Stimulated activated CD4-positive, alpha-beta T cell treated with anti-CD3 and anti-CD28 coated beads, Interleukin-1b, Interleukin-23, amount 100 ng/mL, for 4 hours (primary cell): ENCODE results near the gene ARNT2.

Experiments used
- DNase-seq, 2 donors: peaks; one replicate each; pipeline ENCODE4 v3.0.0-alpha.2; 2020; ENCODE audit warnings: low read depth in 2 of 2

The ARNT2 gene

DNA sequence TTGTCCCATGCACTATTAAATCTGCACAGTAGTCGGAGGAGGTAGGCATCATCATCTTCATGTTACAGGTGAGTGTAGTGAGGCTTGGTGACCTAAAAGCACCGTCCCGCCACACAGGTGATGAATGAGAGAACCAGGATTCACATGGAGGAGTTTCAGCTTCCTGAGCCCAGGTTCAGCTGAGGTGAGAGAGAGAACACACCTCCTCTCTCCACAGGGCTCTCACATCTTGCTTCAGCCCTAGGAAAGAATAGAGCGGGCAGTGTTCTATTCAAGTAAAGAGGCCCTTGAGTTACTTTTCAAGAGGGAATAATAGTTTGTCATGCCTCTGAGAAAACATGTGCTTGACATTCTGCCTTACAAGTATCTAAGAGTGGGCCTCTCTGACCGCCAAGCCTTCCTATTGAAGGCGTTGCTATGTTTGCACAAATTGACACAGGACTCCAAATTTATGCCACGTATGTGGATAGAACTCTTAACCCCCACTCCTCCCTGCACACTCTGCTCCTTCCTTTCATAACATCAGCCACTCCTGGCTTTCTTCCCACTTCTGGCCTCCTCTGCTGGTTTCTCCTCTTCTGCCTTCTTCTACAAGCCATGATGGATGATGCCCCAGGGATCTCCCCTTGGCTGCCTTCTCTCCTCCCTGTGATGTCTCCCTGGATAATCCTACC, 152.6 kb downstream of the ARNT2 start:
- DNase-seq: no peak

DNA sequence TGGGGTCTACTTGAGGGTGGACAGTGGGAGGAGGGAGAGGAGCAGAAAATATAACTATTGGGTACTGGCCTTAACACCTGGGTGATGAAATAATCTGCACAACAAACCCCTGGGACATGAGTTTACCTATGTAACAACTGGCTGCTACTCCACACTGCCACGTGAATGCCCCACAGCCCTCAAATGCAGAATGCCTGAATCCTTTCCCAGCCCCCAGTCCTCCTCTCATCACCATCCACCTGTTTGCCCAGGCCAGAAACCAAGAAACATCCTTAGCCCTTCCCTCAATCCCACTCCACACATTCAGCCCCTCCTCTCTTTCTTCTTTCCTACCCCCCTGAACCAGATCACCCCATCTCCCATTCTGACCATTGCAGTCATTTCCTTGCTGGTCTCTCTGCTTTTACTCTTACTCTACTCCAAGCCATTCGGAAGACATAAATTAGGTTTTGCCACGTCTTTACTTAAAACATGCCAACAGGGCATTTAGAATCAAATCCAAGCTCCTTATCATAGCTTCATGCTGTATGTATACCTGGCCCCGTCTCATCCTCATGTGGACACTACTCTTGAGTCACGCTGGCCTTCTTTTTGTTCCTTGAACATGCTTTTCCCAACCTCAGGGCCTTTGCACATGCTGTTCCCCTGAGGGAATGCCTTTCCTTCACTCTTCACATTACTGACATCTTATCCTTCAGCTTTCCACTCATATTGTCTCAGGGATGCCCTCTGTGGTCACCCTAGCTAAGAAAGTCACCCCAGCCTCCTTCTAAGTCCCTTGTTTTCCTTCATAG, 153.5 kb downstream of the ARNT2 start:
- DNase-seq: no peak

DNA sequence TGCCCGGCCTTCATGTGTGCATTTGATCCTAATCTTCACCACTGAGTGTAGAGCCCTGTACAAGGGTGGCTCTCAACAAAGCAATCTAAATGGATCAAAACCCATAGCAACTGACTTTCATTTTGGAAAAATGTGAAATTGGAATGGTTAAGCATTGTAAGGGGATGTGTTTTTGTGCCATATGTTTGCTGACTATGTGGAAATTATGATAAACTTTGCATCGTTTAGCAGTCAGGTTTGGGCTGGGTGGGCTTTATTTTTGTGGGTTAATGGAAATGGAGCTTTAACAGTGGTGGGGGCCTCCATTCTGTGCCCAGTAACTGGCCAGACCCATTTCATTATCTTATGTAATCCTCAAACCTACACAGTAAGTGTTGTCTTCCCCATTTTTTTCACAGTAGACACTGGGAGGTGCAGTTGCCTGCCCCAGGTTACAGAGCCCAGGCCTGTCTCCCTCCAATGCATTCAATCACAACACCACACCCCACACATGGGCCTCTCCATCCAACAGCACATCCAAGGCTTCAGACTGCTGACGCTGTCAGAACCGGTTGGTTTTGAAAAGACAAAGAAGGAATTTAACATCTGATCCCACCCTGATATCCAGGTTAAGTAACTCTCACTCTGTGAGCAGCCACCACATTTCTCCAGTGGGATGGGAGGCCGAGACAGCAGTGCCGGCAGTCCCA, 154.6 kb downstream of the ARNT2 start:
- no peak for DNase-seq

DNA sequence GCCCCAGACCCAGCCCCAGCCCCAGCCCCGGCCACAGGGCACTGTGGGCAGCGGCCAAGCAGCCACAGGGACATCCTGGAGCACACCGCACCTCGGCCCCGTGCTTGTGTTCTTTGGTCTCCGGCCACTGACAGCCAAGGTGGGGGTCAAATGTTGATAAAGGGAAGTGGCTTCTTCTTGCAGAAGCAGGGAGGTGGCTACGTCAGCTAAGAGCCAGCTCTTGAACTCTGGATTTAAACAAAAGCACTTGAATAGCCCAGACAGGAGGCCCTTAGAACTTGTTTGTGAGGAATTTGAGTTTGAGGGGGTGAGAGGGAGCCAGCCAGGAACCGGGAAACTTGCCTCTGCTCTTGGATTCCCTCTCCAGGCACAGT, 155.1 kb downstream of the ARNT2 start:
- DNase-seq: no peak

DNA sequence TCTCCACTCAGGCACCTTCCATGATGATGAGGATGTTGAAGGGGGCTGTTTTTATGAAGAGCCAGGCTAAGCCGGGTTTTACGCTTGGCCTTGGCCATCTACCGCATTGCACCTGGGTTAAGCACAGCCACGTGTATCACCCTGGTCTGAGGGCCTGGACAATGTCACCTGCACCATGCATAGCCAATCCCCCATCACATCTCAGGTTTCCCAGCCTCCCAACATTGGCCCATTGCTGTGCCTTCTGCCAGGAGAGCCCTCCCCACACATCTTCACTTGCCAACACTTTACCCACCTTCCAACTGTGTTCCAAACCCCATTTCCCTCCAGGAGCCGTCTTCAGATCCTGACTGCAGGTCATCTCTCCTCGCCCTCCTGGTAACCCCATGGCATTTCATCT, 155.6 kb downstream of the ARNT2 start:
- no peak for DNase-seq

DNA sequence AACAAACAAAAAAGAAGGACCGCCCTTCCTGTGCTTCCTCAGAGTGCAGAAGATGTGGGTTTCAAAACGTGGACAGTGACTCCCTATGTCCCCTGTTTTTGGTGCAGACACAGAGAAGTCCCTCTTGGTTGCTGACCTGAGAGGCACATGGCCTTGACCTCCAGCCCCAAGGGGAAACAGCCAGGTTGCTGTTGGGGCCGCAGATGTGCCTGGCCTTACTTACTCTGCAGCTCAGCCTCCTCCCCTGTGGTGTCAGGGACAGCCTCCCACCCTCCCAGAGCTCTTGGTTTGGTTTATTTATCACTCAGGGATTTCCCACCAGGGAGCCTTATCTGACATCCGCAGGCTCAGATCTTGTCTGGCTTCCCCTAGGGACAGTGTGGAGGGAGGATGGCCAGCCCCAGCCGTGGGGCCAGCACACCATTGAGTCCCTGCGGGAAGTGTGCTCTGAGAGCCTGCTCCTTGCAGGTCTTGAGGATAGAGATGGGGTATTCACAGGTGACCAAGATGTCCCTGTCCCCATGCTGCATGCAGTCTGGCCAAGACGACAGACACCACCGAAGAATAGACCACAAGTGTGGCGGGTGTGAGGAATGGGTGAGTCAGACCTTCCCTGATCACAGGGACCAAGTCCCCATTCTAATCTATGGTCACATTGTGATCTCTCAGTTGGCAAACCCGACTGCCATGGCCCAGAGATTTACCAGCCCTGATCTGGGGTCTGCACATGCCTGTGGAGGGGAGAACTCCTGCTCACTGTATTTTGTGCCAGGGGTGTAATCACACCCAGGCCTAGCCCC, 156.6 kb downstream of the ARNT2 start:
- DNase-seq: no peak

DNA sequence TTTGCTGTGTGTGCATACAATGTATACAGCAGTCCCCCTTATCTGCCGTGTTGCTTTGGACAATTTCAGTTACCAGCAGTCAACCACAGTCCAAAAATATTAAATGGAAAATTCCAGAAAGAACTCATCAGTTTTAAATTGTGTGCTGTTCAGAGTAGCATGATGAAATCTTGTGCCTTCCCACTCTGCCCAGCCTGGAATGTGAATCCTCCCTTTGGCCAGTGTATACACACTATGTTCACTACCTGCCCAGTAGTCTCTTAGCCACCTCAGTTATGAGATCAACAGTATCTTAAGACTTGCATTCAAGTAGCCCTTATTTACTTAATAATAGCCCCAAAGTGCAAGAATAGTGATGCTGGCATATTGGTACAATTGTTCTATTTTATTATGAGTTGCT, 157.3 kb downstream of the ARNT2 start:
- no peak for DNase-seq

DNA sequence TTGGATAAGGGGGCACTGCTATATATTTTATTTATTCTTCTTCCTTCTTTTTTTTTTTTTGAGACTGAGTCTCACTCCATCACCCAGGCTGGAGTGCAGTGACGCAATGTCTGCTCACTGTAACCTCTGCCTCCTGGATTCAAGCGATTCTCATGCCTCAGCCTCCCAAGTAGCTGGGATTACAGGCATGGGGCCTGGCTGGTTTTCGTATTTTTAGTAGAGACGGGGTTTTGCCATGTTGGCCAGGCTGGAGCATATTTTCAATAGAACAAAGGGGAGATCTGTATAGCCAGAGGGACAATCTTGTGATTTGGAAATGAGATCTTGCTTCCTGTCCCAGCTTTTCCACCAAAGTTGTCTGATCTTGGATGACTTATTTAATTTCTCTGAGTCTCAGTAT, 157.9 kb downstream of the ARNT2 start:
- DNase-seq: no peak

DNA sequence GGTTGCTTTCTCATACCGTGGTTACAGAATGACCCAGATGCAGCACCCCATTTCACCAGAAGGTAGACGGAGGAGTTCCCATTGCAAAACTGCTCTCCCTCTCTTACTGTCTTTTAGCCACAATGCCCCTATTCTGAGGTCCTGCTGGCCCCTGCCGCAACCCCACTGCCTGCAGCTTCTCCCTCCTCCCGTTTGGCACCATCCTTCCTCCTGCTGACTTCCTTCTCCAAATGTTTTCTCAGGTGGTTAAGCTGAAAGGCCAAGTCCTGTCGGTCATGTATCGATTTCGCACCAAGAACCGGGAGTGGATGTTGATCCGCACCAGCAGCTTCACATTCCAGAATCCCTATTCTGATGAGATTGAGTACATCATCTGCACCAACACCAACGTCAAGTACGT, 158.7 kb downstream of the ARNT2 start:
- DNase-seq: no peak

DNA sequence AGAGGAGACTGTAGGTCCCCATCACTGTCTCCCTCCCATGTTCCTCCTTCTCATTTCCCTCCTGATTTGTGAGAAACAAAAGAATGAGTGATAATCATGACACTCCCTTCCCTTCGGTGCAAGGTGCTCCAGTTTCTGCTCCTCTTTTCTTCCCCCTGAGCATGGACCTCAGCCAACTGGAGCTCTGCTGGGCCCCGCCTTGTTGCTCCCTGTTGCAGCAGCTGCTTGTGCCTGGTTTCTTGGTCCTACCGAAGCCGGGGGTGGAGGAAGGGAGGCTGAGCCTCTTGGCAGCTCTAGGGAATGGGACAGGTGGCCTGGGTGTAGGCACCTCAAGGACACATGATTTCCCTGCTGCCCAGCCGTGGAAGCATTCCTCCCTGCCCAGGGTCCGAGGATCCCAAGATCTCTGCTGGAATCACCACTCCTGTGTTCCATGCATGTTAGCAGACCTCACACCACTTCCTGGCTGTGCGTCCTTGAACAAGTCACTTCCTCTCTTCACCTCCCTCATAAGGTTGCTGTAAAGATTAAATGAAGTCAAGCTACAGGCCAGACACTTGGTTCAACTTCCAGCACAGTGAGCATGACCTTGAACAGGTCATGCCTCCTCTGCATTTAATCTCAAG, 159.3 kb downstream of the ARNT2 start:
- no peak for DNase-seq

DNA sequence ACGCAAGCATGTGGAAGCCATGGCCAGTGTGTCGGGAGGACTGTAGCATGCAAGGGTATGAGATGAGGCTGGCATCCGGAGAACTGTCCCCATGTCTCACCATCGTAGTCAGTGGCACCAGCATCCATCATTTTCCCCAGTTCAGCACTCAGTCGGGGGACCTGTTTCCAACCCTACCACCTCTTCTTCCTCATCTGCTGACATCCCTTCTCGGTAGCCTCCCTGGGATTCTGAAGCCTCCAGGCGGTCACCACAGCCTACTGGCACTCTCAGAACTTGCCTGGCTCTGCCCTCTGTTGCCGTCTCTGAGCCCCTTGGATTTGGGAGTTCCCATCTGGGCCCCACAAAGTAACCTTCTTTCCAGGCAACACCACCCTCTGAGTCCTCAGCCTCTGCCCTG, 159.9 kb downstream of the ARNT2 start:
- DNase-seq: no peak

DNA sequence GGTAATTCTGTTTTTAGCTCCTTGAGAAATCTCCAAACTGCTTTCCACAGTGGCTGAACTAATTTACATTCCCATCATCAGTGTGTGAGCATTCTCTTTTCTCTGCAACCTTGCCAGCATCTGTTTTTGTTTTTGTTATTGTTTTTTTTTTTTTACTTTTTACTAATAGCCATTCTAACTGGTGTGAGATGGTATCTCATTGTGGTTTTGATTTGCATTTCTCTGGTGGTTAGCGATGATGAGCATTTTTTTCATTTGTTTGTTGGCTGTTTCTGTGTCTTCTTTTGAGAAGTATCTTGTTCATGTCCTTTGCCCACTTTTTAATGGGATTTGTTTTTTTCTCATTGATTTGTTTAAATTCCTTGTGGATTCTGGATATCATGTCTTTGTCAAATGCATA, 161.2 kb downstream of the ARNT2 start:
- DNase-seq: no peak

DNA sequence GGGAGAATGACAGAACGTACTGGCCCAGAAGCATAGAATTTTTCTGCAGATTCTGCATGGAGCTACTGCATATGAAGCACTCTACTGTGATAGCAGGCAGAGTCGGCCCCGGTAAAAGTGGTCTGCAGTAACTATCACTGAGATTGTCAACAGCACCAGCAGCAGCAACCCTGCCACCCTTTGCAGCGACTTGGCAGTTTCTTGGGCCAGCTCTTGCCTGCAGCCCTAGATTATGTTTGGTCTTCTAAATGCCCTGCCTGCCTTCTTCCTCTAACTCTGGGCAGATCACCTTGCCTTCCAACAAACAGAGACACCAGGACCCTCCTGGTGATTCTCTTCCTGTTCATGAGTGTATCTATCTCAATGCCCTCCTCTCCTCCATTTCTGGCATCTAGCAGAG, 161.8 kb downstream of the ARNT2 start:
- no peak for DNase-seq

DNA sequence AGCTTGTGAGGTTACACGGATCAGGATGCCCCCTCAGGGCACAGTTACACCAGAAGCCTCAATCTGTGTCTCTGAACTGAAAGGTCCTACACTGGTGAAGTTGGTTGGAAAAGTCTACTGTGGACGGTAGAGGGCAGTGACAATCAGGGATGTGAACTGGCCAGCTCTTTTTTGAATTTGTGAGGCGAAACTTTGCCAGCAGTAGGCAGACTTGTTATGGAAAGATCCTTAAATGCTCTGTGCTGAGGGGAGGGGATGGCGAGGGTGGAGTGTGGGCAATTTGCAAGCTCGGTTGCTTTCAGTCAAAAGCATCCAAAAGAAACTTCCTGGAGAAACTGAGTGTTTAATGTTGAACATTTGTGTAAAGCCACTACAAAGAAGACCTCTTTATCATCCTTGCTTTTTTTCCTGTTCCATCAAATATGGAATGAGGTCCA, 163.6 kb downstream of the ARNT2 start:
- DNase-seq: no peak

DNA sequence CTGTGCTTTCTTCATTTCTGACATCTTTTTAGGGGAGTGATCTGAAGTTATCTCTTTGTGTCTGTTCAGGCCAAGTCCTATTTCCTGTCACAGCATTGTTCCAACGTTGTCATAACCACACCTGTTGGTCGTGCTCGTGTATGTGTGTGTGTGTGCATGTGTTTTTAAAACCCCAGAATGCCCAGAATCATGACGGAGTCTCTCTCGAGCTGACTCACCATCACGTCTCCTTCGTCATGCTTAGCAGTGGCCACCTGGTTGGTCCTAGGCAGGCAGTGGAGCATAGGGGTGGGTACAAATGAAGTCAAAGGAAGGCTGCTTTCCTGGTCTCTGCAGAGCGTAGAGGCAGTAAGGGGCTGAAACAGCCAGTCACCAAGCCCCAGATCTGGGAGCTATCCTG, 164.1 kb downstream of the ARNT2 start:
- DNase-seq: no peak

DNA sequence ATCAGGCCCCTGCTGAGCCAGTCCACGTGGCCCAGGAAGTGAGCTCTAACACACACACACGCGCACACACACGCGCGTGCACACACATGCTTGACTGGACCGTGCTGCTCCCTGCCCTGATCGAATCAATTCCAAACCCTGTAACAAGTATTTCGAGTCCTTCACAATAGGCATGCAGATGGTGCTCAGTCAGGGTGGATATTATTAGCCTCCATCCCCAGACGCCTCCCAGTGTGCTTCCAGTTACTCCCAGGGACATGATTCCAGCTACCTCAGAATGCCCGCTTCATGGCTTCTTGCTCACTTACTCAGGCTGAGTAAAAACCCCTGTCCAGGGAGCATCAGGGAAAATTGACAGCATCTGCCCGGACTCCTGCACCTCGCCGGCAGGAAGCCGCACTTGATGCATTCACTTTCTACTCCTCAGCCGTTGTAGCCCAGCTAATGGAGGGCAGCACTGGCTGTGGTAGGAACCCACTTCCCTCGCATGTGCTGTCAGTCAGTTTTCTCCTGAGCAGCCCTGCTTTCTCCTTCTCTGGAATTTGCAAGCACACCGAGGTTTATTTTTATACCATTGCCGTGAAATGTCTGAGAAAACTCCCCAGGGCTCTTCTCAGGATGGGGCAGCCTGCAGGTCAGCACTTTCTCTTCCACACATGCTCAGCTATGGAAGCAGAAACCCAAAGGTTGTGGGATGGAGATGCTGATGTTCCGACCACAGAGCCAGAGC, 164.9 kb downstream of the ARNT2 start:
- no peak for DNase-seq

DNA sequence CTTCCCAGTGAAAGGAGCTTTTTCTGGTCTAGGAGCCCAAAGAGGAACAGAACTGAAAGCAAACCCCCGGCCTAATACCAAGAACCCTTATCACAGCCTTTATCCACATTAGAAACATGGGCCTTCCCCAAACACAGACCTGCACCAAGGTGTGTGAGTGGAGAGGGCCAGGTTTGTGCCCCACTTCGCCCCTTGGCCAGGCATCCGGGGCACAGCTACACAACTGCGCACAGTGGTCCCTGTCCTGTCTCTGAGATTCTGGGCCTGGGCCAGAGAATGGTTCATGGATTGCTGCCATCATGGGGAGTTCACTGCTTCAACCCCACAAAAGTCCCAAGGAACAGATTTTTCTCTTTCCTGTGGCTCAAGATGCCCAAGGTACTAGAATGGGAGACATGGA, 165.5 kb downstream of the ARNT2 start:
- no peak for DNase-seq

DNA sequence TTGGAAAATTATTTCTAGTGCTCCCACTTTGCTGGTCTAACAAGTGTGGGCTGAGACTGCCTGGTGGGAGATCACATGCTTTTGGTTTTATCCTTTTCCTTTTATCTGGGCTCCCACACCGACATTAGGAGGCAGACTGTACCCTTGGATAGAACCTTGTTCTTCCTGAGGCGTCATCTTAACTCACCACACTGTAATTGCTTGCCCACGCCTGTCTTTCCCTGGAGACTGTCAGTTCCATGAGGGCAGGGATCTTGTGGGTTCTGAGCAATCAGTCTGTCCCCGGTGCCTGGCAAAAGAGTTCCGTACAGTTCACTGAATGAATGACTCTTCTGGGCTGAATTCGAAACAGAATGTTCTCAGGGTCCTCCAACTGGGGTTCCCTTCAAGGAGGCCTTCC, 166.4 kb downstream of the ARNT2 start:
- DNase-seq: no peak

DNA sequence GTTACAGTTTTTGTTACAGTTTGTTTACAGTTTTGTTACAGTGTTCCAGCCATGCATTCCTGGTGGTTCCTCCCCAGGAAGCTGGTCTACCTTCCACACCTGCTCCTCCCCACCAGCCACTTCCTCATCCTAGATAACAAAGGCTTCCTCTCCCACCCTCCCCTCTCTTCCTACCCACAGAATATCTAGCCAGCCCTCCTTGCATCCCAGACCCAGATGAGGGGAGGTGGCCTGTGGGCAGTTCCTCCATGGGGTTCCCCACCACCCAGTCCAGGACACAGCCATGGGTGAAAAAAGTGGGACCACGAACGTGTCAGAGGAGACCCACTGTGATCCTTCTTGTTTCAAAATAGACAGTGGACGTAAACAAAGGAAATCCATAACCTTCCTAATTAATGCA, 168.2 kb downstream of the ARNT2 start:
- DNase-seq: no peak

DNA sequence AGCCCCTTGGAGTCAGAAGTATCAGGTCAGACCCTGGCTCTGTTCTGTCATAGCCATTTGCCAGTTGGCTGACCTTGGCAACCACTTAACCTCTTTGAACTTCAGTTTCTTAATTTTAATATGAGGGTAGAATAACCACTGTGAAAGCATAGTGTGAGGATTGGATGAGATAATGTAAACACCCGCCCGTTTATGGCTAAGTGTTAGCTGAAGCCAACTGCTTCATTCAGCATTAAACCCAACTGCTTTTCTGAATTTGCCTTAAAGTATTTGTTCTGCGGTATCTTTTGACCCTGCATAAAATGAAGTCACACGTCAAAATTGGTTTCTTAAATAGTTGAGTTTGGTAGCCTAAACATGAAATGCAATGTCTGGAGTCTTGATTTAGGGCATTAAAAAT, 169.4 kb downstream of the ARNT2 start:
- DNase-seq: no peak

DNA sequence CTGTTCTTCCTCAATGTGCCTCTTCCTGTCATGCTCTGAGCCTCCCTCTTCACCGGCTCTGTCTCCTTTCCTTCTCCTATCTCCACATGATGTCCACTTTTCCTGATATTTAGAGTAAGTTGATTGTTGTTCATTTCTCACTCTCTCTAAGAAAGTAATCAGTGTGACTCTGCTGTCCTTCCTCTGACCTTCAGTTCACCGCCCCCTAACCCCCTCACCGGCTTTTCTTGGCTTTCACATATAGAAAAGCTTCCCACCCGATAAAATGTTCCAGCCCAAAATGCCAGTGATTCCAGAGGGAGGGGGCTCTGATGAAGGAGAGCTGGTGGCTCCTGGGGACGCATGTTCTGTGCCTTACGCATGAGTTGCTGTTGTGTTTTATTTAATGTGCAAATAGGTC, 170.4 kb downstream of the ARNT2 start:
- DNase-seq: no peak
